OCI-LY1 (cell line): Measurements from ENCODE around the gene BABAM2.

Experiments
- H2AFZ ChIP-seq: fragments of 200-600 bp; sonication (generic), shearing (Covaris generic); 2 replicates; pipeline ENCODE4 v1.6.0; 2014; ENCODE audit warnings: antibody characterized with exemption, mild to moderate bottlenecking, low read length
- H3F3A ChIP-seq: fragments of 200-600 bp; sonication (generic), shearing (Covaris generic); 2 replicates; pipeline ENCODE4 v1.6.0; 2014; ENCODE audit warnings: mild to moderate bottlenecking, antibody characterized with exemption, low read length, moderate library complexity; ENCODE audit not compliant: insufficient read depth
- H3K27ac ChIP-seq: fragments of 200-600 bp; sonication (generic); 2 replicates; pipeline ENCODE4 v1.5.1; 2014; ENCODE audit warnings: low read length, mixed run types, mild to moderate bottlenecking, low read depth; ENCODE audit not compliant: poor library complexity, severe bottlenecking
- H3K27me3 ChIP-seq: fragments of 200-600 bp; sonication (generic); 2 replicates; pipeline ENCODE4 v1.6.0; 2014; ENCODE audit warnings: antibody characterized with exemption, mild to moderate bottlenecking, low read length, moderate library complexity; ENCODE audit not compliant: insufficient read depth
- H3K36me3 ChIP-seq: fragments of 200-600 bp; sonication (generic); 2 replicates; pipeline ENCODE4 v1.6.1; 2014; ENCODE audit warnings: mild to moderate bottlenecking, antibody characterized with exemption, low read length, moderate library complexity, mixed read lengths; ENCODE audit not compliant: insufficient read depth
- H3K4me1 ChIP-seq: fragments of 200-600 bp; sonication (generic); 2 replicates; pipeline ENCODE4 v1.5.1; 2014; ENCODE audit warnings: mild to moderate bottlenecking, low read length, moderate library complexity; ENCODE audit not compliant: insufficient read depth, severe bottlenecking
- H3K4me2 ChIP-seq: fragments of 200-600 bp; sonication (generic), shearing (Covaris generic); 2 replicates; pipeline ENCODE4 v1.6.1; 2014; ENCODE audit warnings: low read length
- H3K4me3 ChIP-seq: fragments of 200-600 bp; sonication (generic); 2 replicates; pipeline ENCODE4 v1.5.1; 2014; ENCODE audit warnings: low read length, low read depth, mild to moderate bottlenecking, mixed read lengths; ENCODE audit not compliant: poor library complexity, severe bottlenecking
- H3K79me2 ChIP-seq: fragments of 200-600 bp; shearing (Covaris generic); 2 replicates; pipeline ENCODE4 v1.6.1; 2016; ENCODE audit warnings: mixed run types, low read length, mixed read lengths; ENCODE audit not compliant: insufficient read depth
- H3K9ac ChIP-seq: fragments of 200-600 bp; sonication (generic), shearing (Covaris generic); 2 replicates; pipeline ENCODE4 v1.6.1; 2014; ENCODE audit warnings: mild to moderate bottlenecking, low read length, mixed read lengths
- H3K9me2 ChIP-seq: fragments of 200-600 bp; sonication (generic), shearing (Covaris generic); 2 replicates; pipeline ENCODE4 v1.6.1; 2014; ENCODE audit warnings: low read depth, mild to moderate bottlenecking, low read length, mixed read lengths
- H3K9me3 ChIP-seq: fragments of 200-600 bp; shearing (Covaris generic); 2 replicates; pipeline ENCODE4 v1.6.1; 2014; ENCODE audit warnings: low read length, mixed read lengths
- H4K20me1 ChIP-seq: fragments of 200-600 bp; sonication (generic), shearing (Covaris generic); 2 replicates; pipeline ENCODE4 v1.6.0; 2016; ENCODE audit warnings: mild to moderate bottlenecking, low read length; ENCODE audit not compliant: insufficient read depth
- EZH2 ChIP-seq: fragments of 200-600 bp; sonication (generic), shearing (Covaris generic); IDR thresholded peaks from 2 replicates; pipeline ENCODE4 v1.8.0; 2017; ENCODE audit warnings: borderline replicate concordance, mixed run types, mild to moderate bottlenecking, antibody characterized with exemption, low read length, moderate library complexity, mixed read lengths
- TF ChIP-seq, protein P1 (sequence below): fragments of 200-600 bp; sonication (generic), shearing (Covaris generic); IDR thresholded peaks from 2 replicates; pipeline ENCODE4 v1.5.1; 2017; ENCODE audit warnings: mild to moderate bottlenecking, antibody characterized with exemption, low read length, moderate library complexity, mixed read lengths

Gene BABAM2

DNA sequence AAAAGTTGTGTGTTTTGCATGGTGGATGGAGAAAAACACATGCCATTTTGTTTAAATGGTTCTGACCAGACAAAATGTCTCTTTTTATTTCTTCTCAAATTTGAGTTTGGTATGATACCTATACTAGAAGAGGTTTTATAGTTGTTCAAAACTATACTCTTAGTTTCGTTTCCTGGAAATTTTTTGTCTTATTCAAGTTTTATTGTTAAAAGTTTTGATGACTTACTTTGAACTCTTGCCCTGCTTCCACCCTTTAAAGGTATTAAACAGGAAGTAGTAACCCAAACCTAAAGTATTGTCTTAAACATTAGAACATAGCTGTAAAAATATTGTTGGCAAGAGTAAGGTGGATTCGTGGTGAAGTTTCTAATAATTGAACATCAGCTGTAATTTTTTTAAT, 98.2 kb downstream of the BABAM2 start:
- no peaks in the 10 kb centered on the region for H3K9me2 ChIP-seq
- H3K79me2 ChIP-seq = peaks cover 4% of the 10 kb centered on the region; the same call in 1 of the 2 replicates
- no peaks in the 10 kb centered on the region for H3K27me3 ChIP-seq
- H4K20me1 ChIP-seq = no peaks in the 10 kb centered on the region
- H3K4me1 ChIP-seq = no peaks in the 10 kb centered on the region
- no peak for TF ChIP-seq EZH2
- TF ChIP-seq, protein P1, sequence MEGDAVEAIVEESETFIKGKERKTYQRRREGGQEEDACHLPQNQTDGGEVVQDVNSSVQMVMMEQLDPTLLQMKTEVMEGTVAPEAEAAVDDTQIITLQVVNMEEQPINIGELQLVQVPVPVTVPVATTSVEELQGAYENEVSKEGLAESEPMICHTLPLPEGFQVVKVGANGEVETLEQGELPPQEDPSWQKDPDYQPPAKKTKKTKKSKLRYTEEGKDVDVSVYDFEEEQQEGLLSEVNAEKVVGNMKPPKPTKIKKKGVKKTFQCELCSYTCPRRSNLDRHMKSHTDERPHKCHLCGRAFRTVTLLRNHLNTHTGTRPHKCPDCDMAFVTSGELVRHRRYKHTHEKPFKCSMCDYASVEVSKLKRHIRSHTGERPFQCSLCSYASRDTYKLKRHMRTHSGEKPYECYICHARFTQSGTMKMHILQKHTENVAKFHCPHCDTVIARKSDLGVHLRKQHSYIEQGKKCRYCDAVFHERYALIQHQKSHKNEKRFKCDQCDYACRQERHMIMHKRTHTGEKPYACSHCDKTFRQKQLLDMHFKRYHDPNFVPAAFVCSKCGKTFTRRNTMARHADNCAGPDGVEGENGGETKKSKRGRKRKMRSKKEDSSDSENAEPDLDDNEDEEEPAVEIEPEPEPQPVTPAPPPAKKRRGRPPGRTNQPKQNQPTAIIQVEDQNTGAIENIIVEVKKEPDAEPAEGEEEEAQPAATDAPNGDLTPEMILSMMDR = no peak
- no peak overlapping the region for H3K4me3 ChIP-seq
- H2AFZ ChIP-seq = no peak overlapping the region
- H3K27ac ChIP-seq = no peak overlapping the region
- H3K4me2 ChIP-seq = no peak overlapping the region
- no peaks in the 10 kb centered on the region for H3F3A ChIP-seq
- H3K9ac ChIP-seq = no peak overlapping the region
- no peaks in the 10 kb centered on the region for H3K9me3 ChIP-seq
- H3K36me3 ChIP-seq = no peaks in the 10 kb centered on the region

DNA sequence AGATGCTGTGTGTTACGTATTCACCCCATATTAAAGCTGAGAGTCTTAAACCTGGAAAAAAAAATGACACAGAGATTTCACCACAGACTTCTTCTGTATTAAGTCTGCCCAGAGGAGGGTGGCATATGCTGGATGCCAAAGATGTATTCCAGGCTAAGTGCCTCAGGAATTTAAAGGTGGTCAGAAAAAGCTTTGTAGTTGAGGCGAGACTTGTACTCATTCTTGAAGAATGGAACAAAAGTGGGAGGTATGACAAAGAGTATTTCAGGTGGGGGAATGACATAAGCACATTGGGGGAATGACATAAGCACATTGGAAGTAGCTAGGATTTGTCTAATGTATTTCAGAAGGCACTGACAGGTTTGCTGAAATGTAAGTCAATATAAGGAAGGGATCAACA, 98.6 kb downstream of the BABAM2 start:
- no peak overlapping the region for H2AFZ ChIP-seq
- H3K79me2 ChIP-seq = peaks cover under 1% of the 10 kb centered on the region; the same call in 1 of the 2 replicates
- no peak overlapping the region for H3K4me3 ChIP-seq
- H3K4me1 ChIP-seq = no peaks in the 10 kb centered on the region
- no peaks in the 10 kb centered on the region for H4K20me1 ChIP-seq
- H3K9me3 ChIP-seq = no peaks in the 10 kb centered on the region
- no peaks in the 10 kb centered on the region for H3K9me2 ChIP-seq
- H3K9ac ChIP-seq = no peak overlapping the region
- H3K4me2 ChIP-seq = no peak overlapping the region
- no peaks in the 10 kb centered on the region; the same call in 1 of the 2 replicates for H3K36me3 ChIP-seq
- H3F3A ChIP-seq = no peaks in the 10 kb centered on the region
- H3K27me3 ChIP-seq = no peaks in the 10 kb centered on the region
- H3K27ac ChIP-seq = no peak overlapping the region
- TF ChIP-seq, protein P1 = no peak
- TF ChIP-seq EZH2 = no peak

DNA sequence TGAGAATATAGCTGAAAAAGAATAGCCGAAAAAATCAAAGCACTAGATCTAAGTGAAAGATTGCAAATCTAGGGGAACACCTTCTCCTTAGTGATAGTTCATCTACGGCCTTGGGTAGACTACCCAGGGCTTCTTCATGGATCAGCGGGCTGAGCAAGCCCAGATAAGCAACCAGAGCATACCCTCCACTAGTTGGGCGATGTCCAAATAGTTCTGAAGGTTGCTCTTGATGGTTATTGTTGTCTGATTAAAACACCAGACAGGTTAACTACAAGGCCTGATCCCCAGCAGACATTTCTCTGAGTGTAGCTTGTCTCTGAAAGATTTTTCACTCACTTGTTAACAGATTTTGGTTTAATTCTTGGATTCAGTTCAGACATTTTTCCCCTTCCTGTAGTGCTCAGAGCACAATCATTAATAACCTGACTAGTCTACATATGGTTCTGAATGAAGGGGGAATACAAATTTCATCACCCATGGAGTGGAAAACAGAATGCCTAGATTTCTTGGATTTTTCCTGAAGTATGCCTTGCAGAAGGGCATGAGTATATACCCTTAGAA, 99.6 kb downstream of the BABAM2 start:
- Histone ChIP-seq H3K9ac (no peak overlapping the region), H3K27me3 (no peaks in the 10 kb centered on the region), H3K27ac (no peak overlapping the region), H2AFZ (no peak overlapping the region), H3F3A (no peaks in the 10 kb centered on the region), H3K9me3 (no peaks in the 10 kb centered on the region), H3K4me2 (no peak overlapping the region), H3K36me3 (no peaks in the 10 kb centered on the region; the same call in 1 of the 2 replicates), H3K79me2 (no peaks in the 10 kb centered on the region), H3K9me2 (no peaks in the 10 kb centered on the region), H4K20me1 (no peaks in the 10 kb centered on the region), H3K4me1 (no peaks in the 10 kb centered on the region), H3K4me3 (no peak overlapping the region)
- TF ChIP-seq, protein P1 = no peak
- TF ChIP-seq EZH2 = no peak
